ENCODE data around the gene PHPT1.
A peak's percentile ranks its signal among the peaks of the same experiment; 100 is the strongest.
"Not testable (repeated sequence)": the region's sequence is repeated elsewhere in the genome, so short reads cannot be mapped to it uniquely, and the experiment has no call there.

Gene PHPT1

GRCh38 chr9:136861874-136862457, 12.8 kb downstream of the PHPT1 start:
- DNase-seq = no peak

- no peak for DNase-seq
Observed at GRCh38 chr9:136862849-136863622, 13.8 kb downstream of the PHPT1 start.

- DNase-seq = no peak
Observed at GRCh38 chr9:136863623-136864273, 14.5 kb downstream of the PHPT1 start.

GRCh38 chr9:136865041-136865767, 16.0 kb downstream of the PHPT1 start:
- no peak for DNase-seq

GRCh38 chr9:136865768-136866103, 16.5 kb downstream of the PHPT1 start:
- no peak for DNase-seq

GRCh38 chr9:136866898-136867421, 17.8 kb downstream of the PHPT1 start:
- DNase-seq = not testable (repeated sequence)

- DNase-seq = no peak
Observed at GRCh38 chr9:136867480-136867879, 18.3 kb downstream of the PHPT1 start.

- DNase-seq = no peak
Observed at GRCh38 chr9:136867917-136868316, 18.7 kb downstream of the PHPT1 start.

GRCh38 chr9:136868644-136869043, 19.4 kb downstream of the PHPT1 start:
- DNase-seq = no peak

GRCh38 chr9:136869611-136870010, 20.4 kb downstream of the PHPT1 start:
- not testable (repeated sequence) for DNase-seq

- no peak for DNase-seq
Observed at GRCh38 chr9:136875155-136875554, 25.9 kb downstream of the PHPT1 start.

- no peak for DNase-seq
Observed at GRCh38 chr9:136876476-136876875, 27.3 kb downstream of the PHPT1 start.

- DNase-seq = no peak
Observed at GRCh38 chr9:136880651-136881050, 31.4 kb downstream of the PHPT1 start.

GRCh38 chr9:136881691-136882108, 32.5 kb downstream of the PHPT1 start:
- DNase-seq = peak; percentile 58

GRCh38 chr9:136882109-136882946, 33.1 kb downstream of the PHPT1 start:
- peak; percentile 93 for DNase-seq

GRCh38 chr9:136882947-136883283, 33.7 kb downstream of the PHPT1 start:
- DNase-seq = not testable (repeated sequence)

GRCh38 chr9:136883670-136884069, 34.5 kb downstream of the PHPT1 start:
- not testable (repeated sequence) for DNase-seq

- peak; percentile 98 for DNase-seq
Observed at GRCh38 chr9:136885950-136886578, 36.9 kb downstream of the PHPT1 start, which contains the start of gene TRAF2. TRAF2 (plus strand) TSS chr9:136886516; CDS start chr9:136898741, 12,225 bp downstream.

GRCh38 chr9:136886610-136887597, 37.7 kb downstream of the PHPT1 start:
- DNase-seq = peak; percentile 45

GRCh38 chr9:136888454-136888853, 39.2 kb downstream of the PHPT1 start:
- DNase-seq = no peak

All from activated naive CD4-positive, alpha-beta T cell treated with Interleukin-2 at 50 U/mL for 16 hours (primary cell).